GM03348 (cell line): Measurements from ENCODE around the gene RAD18.

Source experiments
- DNase-seq: peaks from one replicate; pipeline ENCODE4 v3.0.0; 2012; ENCODE audit warnings: low spot score

Gene RAD18, protein sequence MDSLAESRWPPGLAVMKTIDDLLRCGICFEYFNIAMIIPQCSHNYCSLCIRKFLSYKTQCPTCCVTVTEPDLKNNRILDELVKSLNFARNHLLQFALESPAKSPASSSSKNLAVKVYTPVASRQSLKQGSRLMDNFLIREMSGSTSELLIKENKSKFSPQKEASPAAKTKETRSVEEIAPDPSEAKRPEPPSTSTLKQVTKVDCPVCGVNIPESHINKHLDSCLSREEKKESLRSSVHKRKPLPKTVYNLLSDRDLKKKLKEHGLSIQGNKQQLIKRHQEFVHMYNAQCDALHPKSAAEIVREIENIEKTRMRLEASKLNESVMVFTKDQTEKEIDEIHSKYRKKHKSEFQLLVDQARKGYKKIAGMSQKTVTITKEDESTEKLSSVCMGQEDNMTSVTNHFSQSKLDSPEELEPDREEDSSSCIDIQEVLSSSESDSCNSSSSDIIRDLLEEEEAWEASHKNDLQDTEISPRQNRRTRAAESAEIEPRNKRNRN

DNA sequence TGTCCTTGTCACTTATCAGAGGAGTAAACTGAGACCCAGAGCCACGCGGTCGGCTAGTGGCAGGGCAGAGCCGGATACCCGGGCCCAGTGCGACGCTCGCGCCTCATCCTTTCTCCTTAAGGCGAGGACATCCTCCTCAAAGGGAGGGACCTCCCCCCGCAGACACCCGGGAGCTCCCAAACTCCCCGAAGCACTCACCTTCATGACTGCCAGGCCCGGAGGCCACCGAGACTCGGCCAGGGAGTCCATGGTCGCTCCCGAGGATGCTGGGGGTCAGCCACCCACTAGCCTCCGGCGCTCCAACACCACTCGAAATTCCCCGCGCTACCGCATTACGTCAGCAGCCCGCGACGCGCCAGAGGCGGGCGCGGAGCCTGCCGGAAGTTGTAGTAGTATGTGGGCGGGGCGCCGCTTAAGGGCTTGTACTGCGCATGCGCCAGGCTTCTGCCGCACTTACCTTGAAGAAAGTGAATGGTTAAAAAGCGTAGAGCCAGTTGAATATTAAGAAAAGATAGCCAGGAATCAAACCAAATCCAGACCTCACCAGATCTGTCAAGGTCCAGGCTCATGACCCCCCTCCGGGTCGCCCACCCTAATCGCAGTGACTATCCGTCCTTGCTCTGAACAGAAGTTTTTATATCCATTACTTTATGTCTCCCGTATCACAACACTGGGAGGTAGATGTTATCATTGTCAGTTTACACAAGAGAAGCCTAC is at the start of gene RAD18:
Gene RAD18, minus strand, starts transcription at position 336 of the 717 bp plus-strand sequence. Its CDS starts 87 bp downstream, at position 249.
- peak; percentile 95 for DNase-seq

DNA sequence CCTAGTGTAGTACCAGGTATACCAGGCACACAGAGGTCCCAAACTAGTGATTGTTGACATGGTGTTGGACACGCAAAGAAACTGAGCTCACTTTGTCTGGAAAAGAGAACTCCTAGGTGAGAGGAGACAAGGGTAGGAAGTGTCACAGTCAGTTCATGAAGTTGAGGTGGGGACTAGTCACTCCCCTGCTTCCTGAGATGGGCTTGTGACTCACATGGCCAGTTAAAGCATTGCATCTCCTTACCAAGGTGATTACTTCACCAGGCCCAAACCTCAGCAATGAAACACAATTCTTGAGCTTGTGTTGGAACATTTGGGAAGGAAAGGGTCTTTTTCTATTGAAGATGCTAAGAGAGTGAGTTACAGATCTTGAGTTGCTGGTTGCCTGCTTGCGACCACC is 49.2 kb upstream of the RAD18 start:
- no peak for DNase-seq

GRCh38 chr3:9009976-9010545 is 46.8 kb upstream of the RAD18 start:
- DNase-seq, result no peak

DNA sequence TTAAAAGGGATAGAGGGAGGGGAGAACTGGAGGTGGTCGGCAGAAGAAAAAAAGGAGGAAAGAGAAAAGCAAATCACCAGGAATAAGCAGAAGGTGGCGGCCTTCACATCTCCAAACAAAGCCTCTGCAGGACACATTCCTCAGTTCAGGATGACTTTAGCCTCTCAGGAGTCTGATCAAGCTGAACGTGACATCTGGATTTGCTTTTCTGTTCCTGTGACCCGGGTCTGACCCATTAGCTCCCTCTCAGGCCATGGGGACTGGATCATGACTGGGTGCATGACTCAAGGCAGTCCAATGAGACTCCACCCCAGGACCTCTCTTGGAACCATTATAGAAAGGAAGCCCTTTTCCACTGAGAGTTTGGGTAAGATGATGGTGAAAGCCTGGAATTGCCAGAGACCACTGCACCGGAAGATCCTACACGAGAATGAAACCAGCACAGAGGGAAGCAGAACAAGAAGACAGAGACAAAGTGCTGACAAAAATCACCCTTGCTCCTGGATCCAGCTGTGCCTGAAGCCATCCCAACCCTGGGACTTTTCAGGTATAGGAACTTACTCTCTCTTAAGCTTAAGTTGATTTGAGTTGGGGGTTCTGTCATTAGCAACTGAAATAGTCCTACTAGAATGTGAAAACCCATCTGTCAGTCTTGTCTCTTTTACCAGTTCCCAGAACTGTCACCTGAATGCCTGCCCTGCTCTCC is 45.4 kb upstream of the RAD18 start:
- peak; percentile 63 for DNase-seq

DNA sequence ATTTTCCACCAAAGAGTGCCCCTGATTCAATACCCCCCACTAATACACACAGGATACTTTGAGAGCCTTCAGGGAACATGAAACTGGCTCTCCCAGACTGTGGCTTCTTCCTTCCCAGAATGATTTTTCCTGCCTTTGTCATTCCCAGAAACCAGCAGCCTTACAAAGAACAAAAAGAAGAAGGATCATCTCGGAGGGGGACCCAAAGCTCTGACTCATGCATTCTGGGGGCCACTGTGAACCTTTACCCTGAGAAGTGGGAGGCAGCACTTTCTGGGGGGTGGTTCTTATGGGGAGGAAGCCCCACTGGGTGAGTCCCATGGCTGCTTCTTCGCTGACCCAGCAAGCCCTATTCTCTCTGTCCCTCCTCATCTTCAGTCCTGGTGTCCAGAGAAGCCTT is 44.7 kb upstream of the RAD18 start:
- no peak for DNase-seq

DNA sequence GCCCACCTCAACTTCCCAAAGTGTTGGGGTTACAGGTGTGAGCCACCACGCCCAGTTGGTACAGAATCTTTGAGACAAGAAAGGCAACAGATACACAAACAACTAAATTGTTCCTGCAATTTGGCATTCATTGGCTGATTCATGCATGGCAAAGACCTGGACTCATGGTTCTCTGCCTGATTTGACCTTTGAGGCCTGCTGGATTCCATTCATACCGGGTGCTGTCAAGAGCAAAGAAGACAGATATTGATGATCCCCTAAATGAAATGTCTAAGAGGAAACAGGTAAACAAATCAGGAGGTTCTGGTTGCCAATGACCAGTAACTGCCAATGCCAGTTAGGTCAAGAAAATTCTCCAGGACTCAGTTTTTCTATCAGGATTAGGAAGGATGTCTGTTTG is 43.9 kb upstream of the RAD18 start:
- no peak for DNase-seq

DNA sequence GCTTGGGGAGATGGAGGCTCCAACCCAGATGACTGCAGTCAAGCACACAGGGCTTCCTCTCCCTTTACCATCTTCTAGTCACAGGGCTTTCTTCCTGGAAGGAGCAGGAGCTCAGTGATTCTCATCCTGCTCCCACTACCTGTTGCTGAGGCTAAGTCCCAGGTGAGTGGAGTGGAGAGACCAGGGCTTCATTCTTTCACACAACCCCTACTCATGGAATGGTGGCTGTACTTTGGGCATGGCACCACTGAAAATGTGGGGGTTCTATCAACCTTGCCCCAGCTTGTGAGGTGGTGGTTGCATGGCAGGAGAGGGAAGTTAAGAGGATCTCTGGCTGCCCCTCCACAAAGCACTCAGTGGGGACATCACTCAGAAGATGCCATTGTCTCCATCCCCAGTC is 36.8 kb upstream of the RAD18 start:
- no peak for DNase-seq

GRCh38 chr3:8997151-8997550 is 33.9 kb upstream of the RAD18 start:
- DNase-seq, result no peak

DNA sequence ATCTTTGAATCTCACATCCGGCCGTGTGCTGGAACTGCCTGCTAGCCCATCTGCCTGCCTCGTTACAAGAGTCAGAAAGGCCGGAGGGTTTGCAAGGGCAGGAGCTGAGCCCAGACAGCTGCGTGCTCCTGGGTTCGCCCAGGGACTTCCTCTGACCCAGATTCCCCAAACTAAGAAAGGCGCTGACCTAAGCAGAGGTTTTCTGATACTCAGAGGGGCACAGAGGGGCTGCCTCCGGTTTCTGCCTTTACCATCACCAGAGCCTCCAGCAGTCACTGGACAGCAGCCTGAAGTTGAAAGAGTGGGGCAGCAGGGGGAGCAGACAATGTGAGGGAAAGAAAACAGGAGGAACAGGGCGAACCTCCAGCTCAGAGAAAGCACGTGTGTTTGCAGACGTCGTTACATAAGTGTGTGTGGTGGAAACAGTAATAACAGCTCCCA is 33.4 kb upstream of the RAD18 start:
- DNase-seq, result peak; percentile 76

- DNase-seq, result no peak
Measured at GRCh38 chr3:8996216-8996615, 32.9 kb upstream of the RAD18 start.

DNA sequence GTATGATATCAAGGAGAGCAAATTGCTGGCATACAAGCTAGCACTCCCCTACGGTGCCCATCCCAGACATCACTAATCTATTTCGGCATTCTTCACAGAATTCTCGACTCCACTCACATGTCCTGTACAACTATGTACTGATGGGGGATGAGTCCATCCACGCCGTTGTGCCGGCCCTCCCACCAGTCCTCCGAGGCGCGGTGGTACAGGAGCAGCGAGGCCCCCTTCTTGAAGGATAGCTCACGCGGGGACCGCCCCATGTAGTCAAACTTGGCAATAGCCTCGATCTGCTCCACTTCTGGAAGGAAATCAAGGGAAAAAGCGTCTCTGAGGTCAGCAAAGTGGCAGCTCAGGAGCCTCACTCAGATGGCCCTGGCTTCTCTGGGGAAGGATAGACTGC is 31.0 kb upstream of the RAD18 start:
- DNase-seq, result no peak

DNA sequence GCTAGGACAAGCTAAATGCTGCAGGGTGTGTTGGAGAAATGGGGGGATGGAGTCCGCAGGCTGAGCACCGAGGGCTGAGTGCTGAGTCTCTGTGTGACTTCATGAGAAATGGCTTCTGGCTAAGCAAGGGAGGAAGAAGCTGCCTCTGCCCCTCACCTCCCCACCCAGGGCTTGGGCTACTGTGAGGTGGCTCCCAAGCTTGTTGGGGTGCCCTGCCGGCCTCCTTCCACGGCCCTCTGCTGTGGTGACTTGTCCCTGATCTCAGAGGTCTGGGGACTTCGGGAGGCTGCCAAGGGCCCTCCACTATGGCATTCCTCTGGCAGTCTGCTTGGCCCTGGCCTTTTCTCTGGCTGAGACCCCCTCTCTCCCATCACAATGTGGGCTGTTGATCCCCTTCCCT is 30.1 kb upstream of the RAD18 start:
- no peak for DNase-seq

- no peak for DNase-seq
Measured at GRCh38 chr3:8992854-8993253, 29.6 kb upstream of the RAD18 start.

- DNase-seq, result no peak
Measured at GRCh38 chr3:8992199-8992598, 28.9 kb upstream of the RAD18 start.

DNA sequence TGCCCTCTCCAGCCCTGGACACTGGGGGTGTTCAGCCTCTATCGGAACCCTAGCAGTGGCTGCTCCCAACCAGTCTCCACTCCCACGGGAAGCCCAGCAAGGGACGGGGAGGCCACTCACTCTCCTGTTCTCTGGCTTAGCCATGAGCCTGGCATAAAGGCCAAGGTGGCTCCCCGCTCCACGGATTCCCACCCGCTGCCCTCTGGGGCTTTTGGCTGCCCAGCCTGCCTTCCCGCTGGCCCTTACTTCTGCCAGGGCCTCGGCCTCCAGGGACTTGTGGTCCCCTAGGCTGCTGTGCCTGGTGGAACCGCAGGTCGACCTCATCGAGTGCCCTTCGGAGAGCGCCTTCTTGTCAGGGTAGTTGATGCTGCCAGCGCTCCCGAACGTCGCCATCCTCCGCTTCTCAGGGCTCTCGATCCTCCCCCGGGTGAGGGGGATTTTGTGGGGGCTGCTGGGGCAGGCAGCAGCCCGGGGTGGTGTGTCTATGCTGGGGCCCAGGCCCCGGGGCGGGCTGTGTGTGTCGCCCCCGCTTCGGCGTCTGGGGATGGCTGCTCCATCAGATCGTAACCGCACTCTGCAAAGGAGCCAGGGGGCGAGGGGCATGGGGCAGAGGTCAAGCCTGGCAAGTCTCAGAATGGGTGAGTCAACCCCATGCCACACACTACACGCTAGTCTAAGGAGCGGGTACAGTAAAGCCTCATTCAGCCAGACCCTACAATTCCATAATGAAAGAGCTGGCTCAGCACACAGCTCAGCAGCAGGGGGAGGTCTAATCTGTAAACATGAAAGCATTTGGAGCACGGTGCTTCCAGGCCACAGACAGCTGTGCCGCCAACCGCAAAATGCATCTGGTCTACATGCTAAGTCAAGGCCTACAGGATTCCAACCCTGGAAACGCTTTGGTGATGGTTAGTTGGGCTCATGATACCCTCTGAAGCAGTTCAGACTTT is 27.3 kb upstream of the RAD18 start:
- DNase-seq, result no peak

DNA sequence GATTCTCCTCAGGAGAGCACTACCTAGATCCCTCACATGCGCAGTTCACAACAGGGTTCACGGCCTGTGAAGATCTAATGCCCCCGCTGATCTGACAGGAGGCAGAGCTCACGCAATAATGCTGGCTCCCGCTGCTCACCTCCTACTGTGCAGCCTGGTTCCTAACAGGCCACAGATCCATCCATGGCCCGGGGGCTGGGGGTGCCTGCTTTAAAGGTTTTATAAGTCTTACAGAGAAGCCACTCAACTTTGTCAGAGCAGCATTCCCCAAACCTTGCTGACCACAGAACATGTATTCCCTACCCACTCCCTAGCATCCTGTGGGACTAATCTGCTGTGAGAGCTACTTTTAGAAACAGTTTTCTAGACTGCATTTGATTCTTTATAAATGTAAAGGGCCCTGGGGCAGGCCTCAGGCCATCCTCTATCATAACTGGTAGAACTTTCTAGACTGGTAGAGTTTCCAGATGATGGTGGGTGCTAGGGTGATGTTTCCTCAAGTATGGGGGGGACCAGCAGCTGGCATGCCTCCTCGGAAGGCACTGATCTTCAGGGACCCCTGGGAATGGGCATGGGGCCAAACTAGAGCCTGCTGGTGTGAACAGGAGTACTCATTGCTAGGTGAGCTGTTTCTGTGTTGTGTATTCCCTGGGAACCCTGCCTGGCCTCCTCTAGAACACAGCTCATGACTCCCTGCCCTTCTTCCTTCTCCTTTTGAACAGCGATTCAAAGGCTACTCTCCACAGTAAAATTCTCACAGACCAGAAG is 25.7 kb upstream of the RAD18 start:
- no peak for DNase-seq

DNA sequence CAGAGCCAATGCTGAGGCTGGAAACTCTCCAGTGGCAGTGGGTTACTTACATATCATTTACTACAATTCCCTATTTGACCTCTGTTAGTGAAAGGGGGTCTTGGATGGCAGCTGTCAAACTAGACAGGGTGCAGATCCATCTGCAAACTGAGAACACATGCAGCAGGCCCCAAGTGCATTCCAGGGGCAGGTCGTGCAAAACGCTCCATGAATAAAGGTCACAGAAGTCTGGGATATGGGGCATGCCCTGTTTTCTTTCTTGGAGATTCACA is 25.0 kb upstream of the RAD18 start:
- no peak for DNase-seq

DNA sequence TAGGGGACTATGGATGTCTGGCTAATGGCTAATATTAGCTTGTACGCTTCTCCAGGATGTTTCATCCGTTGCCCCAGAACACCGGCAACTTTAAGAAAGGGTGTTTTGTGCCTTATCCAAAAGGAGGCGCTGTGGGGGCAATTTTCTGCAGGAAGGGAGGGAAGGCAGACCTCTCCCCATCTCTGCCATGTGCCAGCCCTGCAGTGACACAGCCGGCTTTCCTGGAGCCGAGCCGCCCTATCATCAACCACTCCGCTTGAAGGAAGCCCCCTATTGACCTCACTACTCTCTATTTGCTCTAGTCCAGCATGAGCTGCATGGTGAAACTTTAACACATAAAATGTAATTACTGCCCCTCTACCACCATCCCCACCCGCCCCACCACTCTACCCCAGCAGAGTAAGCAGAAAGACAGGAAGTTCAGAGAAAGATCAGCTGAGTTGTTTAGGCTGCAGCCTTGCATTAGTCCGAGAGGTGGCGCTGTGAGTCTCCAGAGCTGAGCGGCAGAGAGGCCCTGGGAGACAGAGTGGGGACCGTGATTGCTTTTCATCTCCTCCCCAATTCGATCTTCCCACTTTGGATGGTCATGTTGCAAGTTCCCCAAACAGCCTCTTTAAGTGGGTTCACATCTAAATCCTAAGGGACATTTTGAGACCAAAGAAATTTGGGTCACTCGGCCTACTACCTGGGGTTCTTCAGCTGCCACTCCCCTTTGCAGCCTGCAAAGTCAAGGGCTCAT is 24.5 kb upstream of the RAD18 start:
- DNase-seq, result peak; percentile 89

- no peak for DNase-seq
Measured at GRCh38 chr3:8987226-8987625, 24.0 kb upstream of the RAD18 start.

- DNase-seq, result no peak
Measured at GRCh38 chr3:8986741-8987140, 23.5 kb upstream of the RAD18 start.
